T-helper 9 cell (primary cell): Measurements from ENCODE around the gene BRCA2.

ENCODE experiments used
- DNase-seq: peaks from one replicate; pipeline ENCODE4 v3.0.0-alpha.2; 2020

Gene BRCA2

DNA sequence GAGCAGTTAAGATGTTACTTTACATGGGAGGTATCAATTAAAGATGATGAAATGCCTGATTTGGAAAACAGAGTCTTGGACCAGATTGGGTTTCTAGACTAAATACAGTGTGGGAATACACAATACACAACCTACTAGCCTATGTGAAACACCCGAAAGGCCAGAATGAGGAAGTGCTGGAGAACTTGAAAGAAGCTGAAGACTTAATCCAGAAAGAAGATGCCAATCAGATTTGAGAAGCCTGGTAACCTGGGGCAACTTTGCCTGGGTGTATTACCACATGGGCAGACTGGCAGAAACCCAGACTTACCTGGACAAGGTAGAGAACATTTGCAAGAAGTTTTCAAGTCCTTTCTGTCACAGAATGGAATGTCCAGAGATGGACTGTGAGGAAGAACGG is 69.4 kb downstream of the BRCA2 start:
- DNase-seq: no peak

DNA sequence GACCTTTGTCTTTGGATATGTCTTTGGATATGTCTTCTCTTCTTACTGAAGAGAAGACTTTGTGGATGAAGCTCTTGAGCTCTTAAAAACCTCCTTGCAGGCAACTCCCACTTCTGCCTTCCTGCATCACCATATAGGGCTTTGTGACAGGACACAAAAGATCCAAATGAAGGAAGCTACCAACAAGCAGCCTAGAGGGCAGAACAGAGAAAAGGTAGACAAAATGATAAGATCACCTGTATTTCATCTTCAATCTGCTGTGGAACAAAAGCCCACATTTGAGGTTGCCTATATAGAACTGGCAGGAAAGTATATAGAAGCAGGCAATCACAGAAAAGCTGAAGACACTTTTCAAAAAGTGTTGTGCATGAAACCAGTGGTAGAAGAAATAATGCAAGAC is 70.1 kb downstream of the BRCA2 start:
- DNase-seq: no peak

DNA sequence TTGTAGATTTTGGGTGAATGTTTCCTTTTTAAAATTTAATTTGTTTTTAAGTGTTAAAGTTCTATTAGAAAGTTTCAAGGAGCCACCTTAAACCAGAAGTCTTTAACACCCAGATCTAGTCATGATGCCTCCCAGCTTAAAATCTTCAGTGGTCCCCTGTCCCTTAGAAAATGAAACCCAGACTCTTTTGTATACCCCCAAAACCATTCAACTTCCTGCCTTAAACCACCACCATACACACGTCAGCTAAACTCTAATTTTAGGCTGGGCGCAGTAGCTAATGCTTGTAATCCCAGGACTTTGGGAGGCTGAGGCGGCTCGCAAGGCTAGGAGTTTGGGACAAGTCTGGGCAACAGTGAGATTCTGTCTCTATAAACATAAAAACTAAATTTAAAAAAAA is 74.7 kb downstream of the BRCA2 start:
- no peak for DNase-seq

DNA sequence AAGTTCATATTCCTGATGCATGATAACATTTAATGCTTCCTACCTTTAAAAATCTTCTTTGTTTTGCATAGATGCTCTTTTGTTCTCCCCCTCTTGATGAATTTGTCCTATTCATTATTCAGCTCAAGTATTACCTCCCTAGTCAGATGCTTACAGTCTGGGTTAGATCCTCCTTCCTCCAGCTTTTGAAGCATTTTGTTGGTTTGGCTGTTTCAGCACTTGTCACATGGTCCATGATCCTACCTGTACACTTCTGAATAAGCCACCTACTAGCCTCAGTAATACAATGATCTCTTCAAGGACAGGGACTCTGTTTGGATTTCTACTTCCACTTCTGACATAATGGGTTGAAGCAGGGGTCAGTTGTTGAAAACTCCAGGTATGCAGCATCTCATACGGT is 75.2 kb downstream of the BRCA2 start:
- DNase-seq: no peak

DNA sequence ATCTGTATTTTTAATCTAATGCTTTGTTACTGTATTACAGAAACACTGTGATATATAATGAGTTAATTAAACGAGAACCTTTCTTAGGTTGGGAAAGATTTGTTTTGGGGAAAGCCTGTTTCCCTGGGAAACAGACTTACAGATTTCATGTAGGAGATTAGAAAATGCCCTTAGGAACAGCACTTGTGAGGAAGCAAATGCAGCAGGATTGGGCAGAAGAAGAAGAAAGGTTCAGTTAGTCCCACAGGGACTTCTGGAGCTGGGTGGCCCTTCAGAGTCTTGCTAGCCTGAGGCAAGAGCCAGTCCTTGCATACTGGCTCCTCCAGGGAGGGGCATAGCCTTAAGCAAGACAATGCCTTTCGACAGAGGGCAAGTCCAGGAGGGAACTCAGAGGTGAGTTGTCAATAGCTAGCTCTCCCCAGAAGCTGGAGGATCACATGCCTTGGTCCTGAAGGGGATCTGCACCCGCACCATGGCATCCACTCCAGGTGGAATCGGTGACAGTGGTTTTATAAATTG is 75.9 kb downstream of the BRCA2 start:
- DNase-seq: no peak

DNA sequence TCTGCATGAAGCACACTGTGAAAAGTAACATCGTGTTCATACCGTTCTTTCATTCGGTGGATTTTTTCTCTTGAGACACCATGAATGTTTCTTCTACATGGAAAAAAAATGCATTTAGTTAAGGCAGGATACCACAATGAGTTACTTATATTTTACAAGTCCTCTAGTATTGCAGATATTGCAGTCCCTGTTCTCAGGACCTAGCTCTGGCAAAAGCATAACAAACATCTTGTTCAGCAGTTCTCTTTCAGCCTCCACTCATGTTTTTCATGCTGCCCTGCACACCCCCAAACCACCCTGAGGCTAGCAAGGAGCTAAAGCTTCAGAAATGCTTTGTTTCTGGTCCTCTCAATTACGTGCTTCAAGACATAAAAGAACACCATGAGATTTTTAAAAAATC is 87.8 kb downstream of the BRCA2 start:
- no peak for DNase-seq

DNA sequence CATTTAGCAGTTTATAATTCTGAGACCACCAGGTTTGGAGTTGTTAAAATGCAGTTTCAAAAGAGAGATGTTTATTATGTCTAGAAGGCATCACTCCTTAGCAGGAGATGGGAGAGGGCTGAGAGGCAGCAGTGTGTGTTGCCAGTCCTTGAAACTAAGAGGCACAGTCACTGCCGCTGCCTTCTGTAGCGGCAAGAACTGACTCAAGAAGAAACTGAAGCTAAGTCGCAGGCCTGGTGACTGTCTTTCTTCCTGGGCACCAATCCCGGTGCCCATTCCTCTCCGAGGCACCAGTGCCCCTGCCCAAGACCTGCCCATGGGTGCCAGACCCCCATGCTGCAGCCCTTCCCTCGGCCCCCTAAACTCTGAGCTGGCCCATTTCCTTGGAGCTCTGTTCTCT is 92.5 kb downstream of the BRCA2 start:
- no peak for DNase-seq

DNA sequence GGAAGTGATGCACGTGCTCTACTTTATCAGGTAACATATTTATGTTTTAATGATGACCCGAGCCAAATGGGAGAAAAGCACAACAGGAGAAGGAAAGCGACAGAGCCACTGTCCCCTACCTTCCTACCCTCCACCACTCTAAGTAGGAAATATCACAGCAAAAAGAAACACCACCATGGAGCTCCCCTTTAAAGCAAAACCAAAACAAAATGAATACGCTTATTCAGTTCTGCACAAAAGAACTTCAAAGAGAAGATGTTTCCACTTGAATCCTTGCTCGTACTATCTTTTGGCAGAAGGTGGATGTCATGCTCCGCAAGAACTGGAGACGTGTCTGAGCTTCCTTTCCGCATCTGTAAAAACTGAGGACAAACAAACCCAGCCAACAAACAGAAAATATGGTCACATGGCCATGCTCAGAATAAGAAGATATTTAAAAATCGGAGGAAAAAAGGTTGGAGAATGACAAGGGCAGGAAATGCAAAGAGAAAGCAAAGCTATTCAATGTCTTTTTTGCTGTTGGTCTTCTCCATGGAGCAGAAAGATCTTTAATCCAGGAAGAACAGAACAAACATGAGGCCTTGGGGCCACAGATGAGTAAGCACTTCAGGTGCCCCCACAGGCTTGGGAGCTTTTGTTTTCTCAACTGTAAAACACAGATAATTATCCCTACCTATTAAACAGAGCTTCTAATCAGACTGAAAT is 93.1 kb downstream of the BRCA2 start:
- no peak for DNase-seq

DNA sequence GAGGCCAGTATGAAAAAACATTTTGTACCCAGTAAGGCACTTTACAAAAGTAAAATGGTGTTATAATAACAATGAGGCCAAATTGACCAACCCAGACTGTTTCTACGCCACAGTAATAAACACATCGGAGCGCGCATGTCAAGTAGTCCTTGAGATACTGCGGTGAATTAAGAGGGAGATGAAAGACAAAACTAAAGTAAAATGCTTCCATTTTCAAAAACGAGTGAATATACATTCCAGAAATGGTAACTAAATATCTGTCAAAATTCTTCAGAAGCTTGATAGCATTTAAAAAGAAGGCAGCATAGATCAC is 93.6 kb downstream of the BRCA2 start:
- DNase-seq: no peak

DNA sequence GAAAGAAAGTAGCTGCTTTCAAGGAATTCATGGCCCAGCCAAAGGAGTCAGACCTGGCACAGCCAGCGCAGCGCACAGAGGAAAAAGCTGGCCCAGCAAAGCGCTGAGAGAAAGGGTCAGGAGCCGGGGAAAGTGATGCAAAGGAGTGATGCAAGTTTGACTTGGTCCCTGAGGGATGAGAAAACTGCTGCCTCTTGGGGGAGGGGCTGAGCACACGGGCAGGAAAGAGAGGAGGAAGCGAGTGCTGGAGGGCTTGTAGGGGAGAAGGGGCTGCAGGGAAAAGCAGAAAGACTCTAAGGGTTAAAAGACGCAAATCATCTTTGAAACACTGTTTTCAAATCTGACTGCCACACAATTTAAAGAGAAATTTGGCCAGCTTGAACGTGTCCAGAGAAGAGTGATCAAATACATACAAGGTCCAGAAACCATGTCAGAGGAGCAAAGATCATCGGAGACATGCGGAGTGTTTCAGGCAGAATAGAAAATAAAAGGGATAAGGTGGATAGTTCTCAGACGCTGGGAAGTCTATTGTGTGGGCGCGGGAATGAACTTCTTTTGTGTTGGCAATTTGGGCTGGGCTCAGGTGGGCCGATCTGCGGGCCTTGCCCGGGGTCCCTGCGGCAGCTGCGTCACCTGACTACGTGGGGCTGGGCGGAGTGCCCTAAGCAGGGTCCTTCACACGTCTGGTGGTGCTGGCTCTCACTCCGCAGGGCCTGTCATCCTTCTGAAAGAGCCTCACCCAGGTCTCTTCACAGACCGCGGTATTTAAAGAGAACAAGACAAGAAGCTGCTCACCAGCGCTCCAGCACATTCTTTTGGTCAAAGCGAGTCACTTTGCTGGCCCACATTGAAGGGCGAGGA is 94.5 kb downstream of the BRCA2 start:
- DNase-seq: no peak

DNA sequence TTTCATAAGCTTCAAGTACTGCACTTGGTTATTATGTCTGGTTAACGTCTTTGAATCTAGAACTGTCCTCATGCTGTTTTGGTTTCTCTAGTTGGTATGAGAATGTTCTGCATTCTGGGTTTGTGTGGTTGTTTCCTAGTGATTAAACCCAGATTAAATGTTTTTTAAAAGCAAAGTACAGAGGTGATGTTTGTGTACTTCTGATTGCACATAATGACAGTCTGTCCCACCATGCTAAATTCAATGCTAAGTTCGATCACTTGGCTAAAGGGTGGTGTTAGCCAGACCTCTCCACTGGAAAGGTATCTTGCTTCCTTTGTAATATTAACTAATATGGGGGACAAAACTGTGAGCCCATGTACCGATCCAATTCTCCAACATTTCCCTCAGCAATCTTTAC is 98.0 kb downstream of the BRCA2 start:
- no peak for DNase-seq

DNA sequence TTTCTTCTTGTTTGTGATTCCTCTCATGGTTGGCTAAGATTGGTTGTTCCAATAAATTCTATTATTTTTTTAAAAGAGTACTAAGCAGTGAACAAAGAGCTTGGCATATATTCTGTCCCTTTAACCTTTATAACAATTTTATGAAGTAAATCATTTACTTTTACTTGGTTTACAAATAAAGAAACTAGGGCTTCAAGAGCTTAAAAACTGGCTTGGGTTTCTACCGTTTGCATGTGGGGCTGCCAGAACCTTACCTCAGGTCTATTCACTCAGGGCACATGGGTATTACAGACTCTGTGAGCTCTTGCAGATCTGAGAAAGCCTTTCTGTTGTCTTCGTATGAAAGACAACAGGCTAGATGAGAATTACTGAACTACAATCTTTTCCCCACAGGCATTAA is 99.3 kb downstream of the BRCA2 start:
- no peak for DNase-seq

DNA sequence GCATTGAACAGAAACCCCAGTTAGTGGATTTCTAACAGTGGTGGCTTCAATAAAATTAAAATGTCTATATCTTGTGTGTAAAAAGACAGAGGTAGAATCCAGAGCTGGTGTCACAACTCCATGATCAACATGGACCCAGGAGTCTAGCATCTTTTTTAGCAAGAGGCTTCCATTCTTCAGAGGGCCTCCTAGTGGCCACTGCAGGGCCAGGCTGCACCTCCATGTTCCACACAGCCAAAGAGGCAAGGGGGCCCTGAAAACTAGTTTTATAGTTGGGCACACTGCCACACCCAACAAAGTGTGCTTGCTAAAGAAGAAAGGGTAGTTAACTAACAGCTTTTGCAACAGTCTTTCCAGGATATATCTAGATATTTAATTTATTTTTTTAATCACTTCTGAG is 99.7 kb downstream of the BRCA2 start:
- DNase-seq: no peak

DNA sequence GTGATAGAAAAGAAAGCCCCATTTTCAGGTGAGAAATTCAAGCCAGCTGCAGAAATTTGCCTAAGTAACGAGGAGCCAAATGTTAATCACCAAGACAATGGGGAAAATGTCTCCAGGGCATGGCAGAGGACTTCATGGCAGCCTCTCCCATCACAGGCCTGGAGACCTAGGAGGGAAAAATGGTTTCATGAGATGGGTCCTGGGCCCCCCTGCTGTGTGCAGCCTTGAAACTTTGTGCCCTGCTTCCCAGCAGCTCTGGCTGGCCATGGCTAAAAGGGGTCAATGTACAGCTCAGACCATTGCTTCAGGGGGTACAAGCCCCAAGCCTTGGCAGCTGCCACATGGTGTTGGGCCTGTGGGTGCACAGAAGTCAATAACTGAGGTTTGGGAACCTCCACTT is 102.7 kb downstream of the BRCA2 start:
- DNase-seq: no peak

DNA sequence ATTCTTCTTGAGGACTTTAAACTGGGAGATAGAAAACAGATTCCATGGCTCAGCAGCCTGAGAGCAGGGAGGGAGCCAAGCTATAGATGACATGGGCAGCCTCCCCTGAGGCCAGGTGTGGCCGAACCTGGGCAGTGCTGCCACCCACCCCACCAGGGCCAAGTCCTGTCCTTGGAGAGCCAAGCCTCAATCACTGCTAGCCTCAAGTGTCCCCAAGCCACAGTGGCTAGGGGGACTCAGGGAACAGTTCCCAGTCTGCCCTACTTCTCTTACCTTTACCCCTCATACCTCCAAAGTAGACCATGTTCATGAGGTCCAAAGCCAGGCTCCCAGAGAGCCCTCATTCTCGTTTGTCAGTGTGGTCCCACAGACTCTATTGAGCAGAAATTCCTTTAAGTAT is 104.6 kb downstream of the BRCA2 start:
- no peak for DNase-seq

DNA sequence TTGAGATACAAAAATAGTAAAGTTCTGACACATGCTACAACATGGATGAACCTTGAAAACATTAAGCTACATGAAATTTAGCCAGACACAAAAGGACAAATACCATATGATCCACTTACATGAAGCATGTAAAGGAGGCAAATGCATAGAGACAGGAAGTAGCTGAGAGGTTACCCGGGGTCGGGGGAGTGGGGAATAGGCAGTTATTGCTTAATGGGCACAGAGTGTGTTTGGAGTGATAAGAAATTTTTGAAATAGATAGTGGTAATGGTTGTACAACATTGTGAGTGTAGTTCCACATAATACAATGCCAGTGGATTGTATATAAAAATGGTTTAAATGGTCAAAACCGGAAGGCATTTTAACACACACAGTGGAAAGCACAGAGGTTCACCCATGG is 108.3 kb downstream of the BRCA2 start:
- DNase-seq: no peak

DNA sequence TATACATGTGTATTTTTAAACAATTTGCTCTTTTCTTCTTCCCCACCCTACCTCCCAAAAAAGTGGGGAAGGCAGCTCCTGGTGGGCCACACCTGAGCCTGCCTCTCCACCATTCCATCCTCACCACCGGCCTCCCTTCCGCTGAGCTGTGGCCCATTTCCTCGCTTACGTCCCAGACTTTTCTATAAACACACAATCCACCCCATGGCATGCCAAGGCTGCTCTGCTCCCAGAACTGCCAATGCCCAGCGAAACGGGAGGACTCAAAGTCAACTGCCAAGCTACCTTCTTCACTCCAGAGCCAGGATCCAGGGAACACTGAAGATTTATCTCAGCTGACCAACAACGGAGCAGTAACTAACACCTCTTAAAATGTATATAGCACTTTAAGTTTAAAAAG is 109.8 kb downstream of the BRCA2 start:
- no peak for DNase-seq

DNA sequence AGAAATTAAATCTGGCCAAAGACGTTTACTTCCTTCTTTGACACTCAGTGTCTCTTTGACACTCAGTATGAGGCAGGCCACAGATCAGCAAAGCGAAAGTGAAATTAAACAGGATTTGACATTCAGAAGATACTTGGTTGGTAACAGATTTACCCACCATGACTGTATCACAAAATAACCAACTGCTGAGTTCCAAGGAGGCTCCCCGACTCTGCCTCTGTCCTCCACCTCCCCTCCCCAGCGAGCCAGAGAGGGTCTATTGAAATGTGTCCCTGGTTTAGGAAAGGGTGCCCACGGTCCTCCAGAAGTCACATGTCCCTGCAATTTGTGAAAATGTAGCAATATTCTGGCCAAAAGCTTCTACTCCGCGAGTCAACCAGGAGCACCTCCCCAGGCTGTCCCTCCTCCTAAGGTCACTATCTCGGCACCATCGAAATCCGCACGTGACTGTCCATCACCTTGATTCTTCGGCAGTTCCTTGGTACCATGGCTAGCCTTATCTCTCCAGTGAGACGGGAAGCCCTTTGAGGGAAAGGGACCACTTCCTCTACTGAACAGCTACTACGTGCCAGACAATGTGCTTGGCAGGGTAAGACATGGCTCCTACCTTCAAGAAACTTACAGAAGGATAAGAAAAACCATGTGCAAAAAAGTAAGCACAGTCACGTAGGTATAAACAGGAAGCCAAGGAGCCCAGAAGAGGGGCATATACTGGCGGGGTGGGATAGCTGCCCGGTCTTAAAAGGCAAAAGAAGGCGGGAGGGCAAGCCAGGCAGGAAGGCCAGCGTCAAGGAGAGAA is 111.1 kb downstream of the BRCA2 start:
- DNase-seq: no peak

DNA sequence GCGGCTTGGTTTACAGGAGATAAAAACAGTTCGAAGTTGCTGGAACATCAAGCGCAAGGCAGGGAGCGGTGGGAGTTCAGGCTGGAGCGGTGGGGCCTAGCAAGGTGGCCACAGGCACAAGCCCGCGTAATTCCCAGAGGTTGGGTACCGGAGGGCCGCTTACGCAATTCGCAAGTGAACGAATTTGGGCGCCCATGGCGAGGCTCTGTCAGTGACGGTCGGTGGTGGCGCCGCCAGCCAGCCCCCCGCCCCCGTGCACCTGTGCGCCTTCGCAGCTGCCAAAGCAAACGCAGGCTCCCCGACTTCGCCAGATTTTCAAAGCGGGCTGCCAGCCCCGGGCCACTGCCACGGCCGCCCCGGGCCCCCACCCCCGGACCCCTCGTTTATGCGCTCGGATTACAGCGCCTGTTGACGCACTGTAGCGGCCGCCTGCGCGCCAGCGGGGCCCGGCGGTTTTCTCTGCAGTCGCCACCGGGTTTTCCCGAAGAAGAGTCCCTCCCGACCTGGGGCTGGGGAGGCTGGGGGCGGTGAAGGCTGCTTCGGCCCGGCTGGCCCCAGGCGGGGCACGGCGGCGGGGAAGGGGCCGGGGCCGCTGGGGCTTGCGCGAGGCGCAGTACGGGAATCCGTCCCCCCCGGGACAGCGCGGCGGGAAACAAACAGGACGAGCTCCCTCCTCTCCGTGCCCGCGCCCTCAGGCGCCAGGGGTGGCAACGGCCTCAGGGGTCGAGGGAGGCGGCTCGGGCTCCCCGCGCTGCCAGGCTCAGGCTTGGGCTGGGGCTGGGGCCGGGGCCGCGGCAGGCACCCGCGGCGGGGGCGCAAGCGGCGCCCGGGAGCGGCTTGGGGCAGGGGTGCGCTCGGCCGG is 111.9 kb downstream of the BRCA2 start:
- DNase-seq: peak; percentile 45

DNA sequence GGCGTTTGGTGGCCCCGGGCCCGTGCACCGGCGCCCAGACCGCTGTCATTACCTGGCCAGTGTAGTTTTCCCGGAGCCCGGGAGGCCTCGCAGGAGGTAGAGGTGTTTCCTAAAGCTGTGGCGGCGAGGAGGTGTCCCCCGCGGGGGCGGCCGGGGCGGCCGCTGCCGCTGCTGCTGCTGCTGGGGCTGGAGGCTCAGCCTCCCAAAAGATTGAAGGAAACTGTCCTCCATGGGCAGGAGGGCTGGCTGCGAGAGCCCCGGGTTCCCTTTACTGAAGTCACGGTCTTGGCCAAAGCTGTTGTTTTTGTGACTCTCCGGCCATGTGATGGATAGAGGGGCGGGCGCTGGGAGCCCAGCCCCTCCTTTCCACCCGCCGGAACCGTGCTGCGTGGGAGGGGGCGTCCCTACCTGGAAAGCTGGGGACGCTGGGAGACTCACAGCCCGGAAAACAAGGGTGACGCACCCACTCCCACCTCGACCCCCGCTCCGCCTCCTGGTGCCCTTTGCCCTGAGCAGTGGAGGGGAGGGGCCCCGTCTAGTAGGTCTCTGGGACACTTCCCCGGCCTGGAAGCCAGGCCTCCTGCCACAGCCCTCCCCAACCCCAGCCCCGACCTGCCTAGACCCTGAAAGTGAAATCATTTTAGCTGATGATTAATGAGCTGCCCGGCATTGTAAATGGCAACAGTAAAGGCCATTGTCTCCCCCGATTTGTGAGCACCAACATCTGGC is 112.7 kb downstream of the BRCA2 start, which contains the start of gene N4BP2L1:
N4BP2L1 (minus strand) TSS at position 279 of the 729 bp plus-strand sequence; CDS start at position 231, 48 bp downstream.
- peak; percentile 77 for DNase-seq

DNA sequence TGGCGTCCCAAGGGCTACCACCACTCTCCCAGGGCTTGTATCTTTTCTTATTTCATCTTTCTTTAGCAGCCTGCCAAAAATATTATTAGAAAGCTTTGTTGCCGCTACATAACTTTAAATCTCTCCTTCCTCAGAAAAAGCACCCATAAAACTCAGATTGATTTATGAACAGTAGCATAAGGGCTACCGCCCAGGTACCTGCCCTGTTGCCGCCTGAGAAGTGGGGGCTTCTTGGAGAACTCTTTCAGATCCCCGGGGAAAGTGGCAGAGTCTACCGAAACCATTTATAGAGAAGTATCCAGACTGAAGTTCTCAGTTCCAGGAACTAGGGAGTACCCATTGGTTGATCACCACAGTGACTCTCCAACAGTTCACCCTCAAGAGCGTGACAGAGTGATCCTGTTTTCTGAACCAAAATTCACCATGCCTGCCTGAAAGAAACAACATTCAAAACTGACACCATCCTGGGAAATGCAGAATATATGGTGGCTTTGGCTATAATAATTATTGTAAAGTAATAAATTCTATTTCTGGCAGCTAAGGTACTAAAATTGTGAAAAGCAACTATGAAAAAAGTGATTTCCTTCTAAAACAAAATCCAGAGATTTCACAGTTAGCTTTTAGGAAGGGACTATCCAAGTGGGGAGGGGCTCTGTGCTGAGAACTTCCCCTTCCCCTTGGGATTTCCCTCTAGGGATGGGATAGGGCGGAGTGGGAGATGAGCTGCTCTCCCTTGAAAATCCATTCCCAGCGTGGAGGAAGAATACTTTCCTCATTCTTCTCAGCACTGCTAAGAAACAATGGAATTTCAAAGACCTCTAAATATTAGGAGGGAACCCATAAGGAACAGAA is 113.5 kb downstream of the BRCA2 start:
- no peak for DNase-seq
